ENCODE data around the gene USP17L10. TPM values are rescaled to one million over a fixed set of nuclear protein-coding genes. Genes with fewer than 3 reads are reported as not detected.
A peak's percentile ranks its signal among the peaks of the same experiment; 100 is the strongest.
"Not testable (repeated sequence)": the region's sequence is repeated elsewhere in the genome, so short reads cannot be mapped to it uniquely, and the experiment has no call there.

USP17L10 gene, protein sequence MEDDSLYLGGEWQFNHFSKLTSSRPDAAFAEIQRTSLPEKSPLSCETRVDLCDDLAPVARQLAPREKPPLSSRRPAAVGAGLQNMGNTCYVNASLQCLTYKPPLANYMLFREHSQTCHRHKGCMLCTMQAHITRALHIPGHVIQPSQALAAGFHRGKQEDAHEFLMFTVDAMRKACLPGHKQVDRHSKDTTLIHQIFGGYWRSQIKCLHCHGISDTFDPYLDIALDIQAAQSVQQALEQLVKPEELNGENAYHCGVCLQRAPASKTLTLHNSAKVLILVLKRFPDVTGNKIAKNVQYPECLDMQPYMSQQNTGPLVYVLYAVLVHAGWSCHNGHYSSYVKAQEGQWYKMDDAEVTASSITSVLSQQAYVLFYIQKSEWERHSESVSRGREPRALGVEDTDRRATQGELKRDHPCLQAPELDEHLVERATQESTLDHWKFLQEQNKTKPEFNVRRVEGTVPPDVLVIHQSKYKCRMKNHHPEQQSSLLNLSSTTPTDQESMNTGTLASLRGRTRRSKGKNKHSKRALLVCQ
- not detected in 2 replicates for total RNA-seq (2014; rRNA removed; shearing (Covaris generic))
- polyA plus RNA-seq (2015; cell fraction: cytosol; rRNA removed) = not detected in 2 replicates
- not detected in 2 replicates for polyA plus RNA-seq (2015; cell fraction: nucleus; rRNA removed)

DNA sequence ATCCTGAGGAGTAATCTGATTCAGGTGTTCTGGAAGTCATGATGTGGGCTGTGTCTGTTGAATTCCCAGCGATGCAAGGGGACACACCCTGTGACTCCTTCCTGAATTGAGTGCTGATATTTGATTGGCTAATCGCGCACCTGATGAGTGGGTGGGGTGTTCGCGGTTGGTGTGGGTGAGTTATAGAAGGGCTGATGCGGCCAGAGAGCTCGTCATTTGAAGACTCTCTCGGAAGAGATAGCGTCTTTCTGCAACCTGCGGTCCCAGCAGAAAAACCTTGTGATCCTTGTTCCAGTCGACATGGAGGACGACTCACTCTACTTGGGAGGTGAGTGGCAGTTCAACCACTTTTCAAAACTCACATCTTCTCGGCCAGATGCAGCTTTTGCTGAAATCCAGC is at the start of gene USP17L10:
USP17L10 (plus strand) TSS at position 301 of the 400 bp plus-strand sequence; CDS start at position 301, 0 bp downstream.
- not testable (repeated sequence) for DNase-seq (ENCODE audit: low read depth)

DNA sequence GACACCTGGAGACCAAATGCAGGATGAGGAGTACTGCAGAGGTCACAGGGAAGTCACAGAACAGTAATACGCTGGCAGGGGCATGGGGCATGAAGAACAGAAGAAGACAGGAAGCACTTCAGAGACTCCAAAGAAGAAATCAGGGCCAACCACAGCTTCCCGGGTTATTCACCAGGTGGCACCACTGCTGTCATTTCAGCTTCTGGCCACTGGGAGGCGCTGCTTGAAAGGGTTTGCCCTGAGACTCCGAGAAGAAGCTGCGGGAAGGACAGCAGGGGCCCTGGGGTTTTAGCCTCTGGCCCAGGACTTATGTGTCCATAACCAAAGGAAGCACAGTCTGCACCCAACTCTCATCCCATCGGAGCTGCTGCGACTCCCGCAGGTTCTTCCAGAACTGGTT is 44.5 kb upstream of the USP17L10 start:
- peak; percentile 21 for DNase-seq (ENCODE audit: low read depth)

DNA sequence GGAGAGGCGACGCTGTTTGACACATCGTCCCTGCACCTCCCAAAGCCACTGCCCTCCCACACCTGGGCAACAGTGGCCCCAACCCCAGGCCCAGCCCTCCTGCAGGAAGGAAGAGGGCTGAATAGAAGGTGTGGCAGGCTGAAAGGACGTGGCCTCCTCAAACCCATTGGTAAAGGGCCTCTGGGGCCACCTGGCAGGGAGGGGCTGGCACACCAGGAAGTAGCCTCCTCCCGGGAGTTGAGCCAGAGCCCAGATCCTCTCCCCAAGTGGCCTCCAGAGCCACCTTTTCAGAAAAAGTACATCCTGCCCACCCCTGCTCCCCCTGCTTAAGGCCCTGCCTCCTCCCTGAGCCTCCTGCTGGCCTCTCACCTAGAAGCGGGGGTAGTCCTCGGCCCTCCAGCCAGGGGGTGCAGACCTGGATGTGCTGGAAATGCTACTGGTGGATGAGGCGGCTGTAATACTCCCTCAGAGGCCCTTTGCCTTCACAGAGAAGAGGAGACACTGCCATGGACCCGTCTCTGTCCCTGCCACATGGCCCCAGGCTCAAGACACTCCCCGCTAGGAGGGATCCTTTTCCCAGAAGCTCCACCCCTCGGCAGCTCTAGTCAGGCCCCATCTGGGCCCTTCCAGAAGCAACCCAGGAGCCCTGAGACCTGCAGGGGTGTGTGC is 40.5 kb upstream of the USP17L10 start, which contains the start of gene FAM90A26:
FAM90A26 (plus strand) TSS at position 619 of the 669 bp plus-strand sequence. CDS start 2,764 bp downstream, outside the sequence.
- not testable (repeated sequence) for DNase-seq (ENCODE audit: low read depth)

DNA sequence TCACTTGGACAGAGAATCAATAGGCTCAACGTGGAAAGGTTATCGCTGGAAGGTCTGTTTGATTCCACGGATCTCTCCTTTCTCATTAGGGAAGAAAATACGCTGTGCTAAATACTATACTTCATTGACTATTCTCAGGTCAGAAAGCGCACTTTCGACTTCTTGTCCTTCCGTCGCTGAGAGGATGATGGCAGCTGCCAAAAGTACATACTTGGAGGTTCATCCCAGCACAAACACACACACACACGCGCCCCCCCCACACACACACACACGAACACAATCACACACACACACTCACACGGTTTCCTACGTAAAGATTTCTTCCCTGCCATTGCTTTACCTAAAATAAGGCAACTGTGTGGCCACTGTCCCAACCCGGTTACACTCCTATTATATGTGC is 4.2 kb downstream of the USP17L10 start:
- not testable (repeated sequence) for DNase-seq (ENCODE audit: low read depth)

DNA sequence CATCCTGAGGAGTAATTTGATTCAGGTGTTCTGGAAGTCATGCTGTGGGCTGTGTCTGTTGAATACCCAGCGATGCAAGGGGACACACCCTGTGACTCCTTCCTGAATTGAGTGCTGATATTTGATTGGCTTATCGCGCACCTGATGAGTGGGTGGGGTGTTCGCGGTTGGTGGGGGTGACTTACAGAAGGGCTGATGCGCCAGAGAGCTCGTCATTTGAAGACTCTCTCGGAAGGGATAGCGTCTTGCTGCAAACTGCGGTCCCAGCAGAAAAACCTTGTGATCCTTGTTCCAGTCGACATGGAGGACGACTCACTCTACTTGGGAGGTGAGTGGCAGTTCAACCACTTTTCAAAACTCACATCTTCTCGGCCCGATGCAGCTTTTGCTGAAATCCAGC is 4.6 kb downstream of the USP17L10 start, which contains the start of gene USP17L11:
USP17L11 (plus strand) TSS at position 301 of the 400 bp plus-strand sequence; CDS start at position 301, 0 bp downstream.
- not testable (repeated sequence) for DNase-seq (ENCODE audit: low read depth)

DNA sequence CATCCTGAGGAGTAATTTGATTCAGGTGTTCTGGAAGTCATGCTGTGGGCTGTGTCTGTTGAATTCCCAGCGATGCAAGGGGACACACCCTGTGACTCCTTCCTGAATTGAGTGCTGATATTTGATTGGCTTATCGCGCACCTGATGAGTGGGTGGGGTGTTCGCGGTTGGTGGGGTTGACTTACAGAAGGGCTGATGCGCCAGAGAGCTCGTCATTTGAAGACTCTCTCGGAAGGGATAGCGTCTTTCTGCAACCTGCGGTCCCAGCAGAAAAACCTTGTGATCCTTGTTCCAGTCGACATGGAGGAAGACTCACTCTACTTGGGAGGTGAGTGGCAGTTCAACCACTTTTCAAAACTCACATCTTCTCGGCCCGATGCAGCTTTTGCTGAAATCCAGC is 9.4 kb downstream of the USP17L10 start, which contains the start of gene USP17L12:
USP17L12 (plus strand) TSS at position 301 of the 400 bp plus-strand sequence; CDS start at position 301, 0 bp downstream.
- DNase-seq (ENCODE audit: low read depth) = not testable (repeated sequence)

DNA sequence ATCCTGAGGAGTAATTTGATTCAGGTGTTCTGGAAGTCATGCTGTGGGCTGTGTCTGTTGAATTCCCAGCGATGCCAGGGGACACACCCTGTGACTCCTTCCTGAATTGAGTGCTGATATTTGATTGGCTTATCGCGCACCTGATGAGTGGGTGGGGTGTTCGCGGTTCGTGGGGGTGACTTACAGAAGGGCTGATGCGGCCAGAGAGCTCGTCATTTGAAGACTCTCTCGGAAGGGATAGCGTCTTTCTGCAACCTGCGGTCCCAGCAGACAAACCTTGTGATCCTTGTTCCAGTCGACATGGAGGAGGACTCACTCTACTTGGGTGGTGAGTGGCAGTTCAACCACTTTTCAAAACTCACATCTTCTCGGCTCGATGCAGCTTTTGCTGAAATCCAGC is 14.1 kb downstream of the USP17L10 start, which contains the start of gene USP17L13:
USP17L13 (plus strand) TSS at position 301 of the 400 bp plus-strand sequence; CDS start at position 301, 0 bp downstream.
- not testable (repeated sequence) for DNase-seq (ENCODE audit: low read depth)

DNA sequence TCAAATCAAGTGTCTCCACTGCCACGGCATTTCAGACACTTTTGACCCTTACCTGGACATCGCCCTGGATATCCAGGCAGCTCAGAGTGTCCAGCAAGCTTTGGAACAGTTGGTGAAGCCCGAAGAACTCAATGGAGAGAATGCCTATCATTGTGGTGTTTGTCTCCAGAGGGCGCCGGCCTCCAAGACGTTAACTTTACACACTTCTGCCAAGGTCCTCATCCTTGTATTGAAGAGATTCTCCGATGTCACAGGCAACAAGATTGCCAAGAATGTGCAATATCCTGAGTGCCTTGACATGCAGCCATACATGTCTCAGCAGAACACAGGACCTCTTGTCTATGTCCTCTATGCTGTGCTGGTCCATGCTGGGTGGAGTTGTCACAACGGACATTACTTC is 19.8 kb downstream of the USP17L10 start:
- not testable (repeated sequence) for DNase-seq (ENCODE audit: low read depth)

DNA sequence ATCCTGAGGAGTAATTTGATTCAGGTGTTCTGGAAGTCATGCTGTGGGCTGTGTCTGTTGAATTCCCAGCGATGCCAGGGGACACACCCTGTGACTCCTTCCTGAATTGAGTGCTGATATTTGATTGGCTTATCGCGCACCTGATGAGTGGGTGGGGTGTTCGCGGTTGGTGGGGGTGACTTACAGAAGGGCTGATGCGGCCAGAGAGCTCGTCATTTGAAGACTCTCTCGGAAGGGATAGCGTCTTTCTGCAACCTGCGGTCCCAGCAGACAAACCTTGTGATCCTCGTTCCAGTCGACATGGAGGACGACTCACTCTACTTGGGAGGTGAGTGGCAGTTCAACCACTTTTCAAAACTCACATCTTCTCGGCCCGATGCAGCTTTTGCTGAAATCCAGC is 23.6 kb downstream of the USP17L10 start, which contains the start of gene USP17L15:
USP17L15 (plus strand) TSS at position 301 of the 400 bp plus-strand sequence; CDS start at position 301, 0 bp downstream.
- DNase-seq (ENCODE audit: low read depth) = not testable (repeated sequence)

DNA sequence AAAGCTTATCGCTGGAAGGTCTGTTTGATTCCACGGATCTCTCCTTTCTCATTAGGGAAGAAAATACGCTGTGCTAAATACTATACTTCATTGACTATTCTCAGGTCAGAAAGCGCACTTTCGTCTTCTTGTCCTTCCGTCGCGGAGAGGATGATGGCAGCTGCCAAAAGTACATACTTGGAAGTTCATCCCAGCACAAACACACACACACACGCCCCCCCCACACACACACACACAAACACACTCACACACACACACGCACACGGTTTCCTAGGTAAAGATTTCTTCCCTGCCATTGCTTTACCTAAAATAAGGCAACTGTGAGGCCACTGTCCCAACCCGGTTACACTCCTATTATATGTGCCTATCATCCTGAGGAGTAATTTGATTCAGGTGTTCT is 28.0 kb downstream of the USP17L10 start:
- DNase-seq (ENCODE audit: low read depth) = peak; percentile 18

DNA sequence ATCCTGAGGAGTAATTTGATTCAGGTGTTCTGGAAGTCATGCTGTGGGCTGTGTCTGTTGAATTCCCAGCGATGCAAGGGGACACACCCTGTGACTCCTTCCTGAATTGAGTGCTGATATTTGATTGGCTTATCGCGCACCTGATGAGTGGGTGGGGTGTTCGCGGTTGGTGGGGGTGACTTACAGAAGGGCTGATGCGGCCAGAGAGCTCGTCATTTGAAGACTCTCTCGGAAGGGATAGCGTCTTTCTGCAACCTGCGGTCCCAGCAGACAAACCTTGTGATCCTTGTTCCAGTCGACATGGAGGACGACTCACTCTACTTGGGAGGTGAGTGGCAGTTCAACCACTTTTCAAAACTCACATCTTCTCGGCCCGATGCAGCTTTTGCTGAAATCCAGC is 33.1 kb downstream of the USP17L10 start, which contains the start of gene USP17L17:
USP17L17 (plus strand) TSS at position 301 of the 400 bp plus-strand sequence; CDS start at position 301, 0 bp downstream.
- DNase-seq (ENCODE audit: low read depth) = not testable (repeated sequence)

DNA sequence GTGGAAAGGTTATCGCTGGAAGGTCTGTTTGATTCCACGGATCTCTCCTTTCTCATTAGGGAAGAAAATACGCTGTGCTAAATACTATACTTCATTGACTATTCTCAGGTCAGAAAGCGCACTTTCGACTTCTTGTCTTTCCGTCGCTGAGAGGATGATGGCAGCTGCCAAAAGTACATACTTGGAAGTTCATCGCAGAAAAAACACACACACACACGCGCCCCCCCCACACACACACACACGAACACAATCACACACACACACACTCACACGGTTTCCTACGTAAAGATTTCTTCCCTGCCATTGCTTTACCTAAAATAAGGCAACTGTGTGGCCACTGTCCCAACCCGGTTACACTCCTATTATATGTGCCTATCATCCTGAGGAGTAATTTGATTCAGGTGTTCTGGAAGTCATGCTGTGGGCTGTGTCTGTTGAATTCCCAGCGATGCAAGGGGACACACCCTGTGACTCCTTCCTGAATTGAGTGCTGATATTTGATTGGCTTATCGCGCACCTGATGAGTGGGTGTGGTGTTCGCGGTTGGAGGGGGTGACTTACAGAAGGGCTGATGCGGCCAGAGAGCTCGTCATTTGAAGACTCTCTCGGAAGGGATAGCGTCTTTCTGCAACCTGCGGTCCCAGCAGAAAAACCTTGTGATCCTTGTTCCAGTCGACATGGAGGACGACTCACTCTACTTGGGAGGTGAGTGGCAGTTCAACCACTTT is 37.7 kb downstream of the USP17L10 start, which contains the start of gene USP17L18:
USP17L18 (plus strand) TSS at position 678 of the 728 bp plus-strand sequence; CDS start at position 678, 0 bp downstream.
- DNase-seq (ENCODE audit: low read depth) = peak; percentile 0

DNA sequence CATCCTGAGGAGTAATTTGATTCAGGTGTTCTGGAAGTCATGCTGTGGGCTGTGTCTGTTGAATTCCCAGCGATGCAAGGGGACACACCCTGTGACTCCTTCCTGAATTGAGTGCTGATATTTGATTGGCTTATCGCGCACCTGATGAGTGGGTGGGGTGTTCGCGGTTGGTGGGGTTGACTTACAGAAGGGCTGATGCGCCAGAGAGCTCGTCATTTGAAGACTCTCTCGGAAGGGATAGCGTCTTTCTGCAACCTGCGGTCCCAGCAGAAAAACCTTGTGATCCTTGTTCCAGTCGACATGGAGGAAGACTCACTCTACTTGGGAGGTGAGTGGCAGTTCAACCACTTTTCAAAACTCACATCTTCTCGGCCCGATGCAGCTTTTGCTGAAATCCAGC is 42.6 kb downstream of the USP17L10 start, which contains the start of gene USP17L19:
USP17L19 (plus strand) TSS at position 301 of the 400 bp plus-strand sequence; CDS start at position 301, 0 bp downstream.
- DNase-seq (ENCODE audit: low read depth) = not testable (repeated sequence)

DNA sequence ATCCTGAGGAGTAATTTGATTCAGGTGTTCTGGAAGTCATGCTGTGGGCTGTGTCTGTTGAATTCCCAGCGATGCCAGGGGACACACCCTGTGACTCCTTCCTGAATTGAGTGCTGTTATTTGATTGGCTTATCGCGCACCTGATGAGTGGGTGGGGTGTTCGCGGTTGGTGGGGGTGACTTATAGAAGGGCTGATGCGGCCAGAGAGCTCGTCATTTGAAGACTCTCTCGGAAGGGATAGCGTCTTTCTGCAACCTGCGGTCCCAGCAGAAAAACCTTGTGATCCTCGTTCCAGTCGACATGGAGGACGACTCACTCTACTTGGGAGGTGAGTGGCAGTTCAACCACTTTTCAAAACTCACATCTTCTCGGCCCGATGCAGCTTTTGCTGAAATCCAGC is 47.4 kb downstream of the USP17L10 start, which contains the start of gene USP17L20:
USP17L20 (plus strand) TSS at position 301 of the 400 bp plus-strand sequence; CDS start at position 301, 0 bp downstream.
- not testable (repeated sequence) for DNase-seq (ENCODE audit: low read depth)

Other genes with a start within 250 kb of the USP17L10 start
- not detected in 2 replicates for gene FAM90A26, start 40.2 kb upstream of the USP17L10 start, total RNA-seq (2014; rRNA removed; shearing (Covaris generic))
- not detected in 2 replicates for gene USP17L11, start 4.7 kb downstream of the USP17L10 start, total RNA-seq (2014; rRNA removed; shearing (Covaris generic))
- not detected in 2 replicates for gene USP17L12, start 9.5 kb downstream of the USP17L10 start, total RNA-seq (2014; rRNA removed; shearing (Covaris generic))
- not detected in 2 replicates for gene USP17L13, start 14.2 kb downstream of the USP17L10 start, total RNA-seq (2014; rRNA removed; shearing (Covaris generic))
- gene USP17L15, start 23.7 kb downstream of the USP17L10 start, total RNA-seq (2014; rRNA removed; shearing (Covaris generic)) = not detected in 2 replicates
- not detected in 2 replicates for gene USP17L17, start 33.2 kb downstream of the USP17L10 start, total RNA-seq (2014; rRNA removed; shearing (Covaris generic))
- not detected in 2 replicates for gene USP17L18, start 38.0 kb downstream of the USP17L10 start, total RNA-seq (2014; rRNA removed; shearing (Covaris generic))
- gene USP17L19, start 42.7 kb downstream of the USP17L10 start, total RNA-seq (2014; rRNA removed; shearing (Covaris generic)) = not detected in 2 replicates
- not detected in 2 replicates for gene USP17L20, start 47.5 kb downstream of the USP17L10 start, total RNA-seq (2014; rRNA removed; shearing (Covaris generic))
- not detected in 2 replicates for gene USP17L21, start 52.2 kb downstream of the USP17L10 start, total RNA-seq (2014; rRNA removed; shearing (Covaris generic))
- not detected in 2 replicates for gene USP17L22, start 57.0 kb downstream of the USP17L10 start, total RNA-seq (2014; rRNA removed; shearing (Covaris generic))
- not detected in 2 replicates for gene USP17L24, start 114.5 kb downstream of the USP17L10 start, total RNA-seq (2014; rRNA removed; shearing (Covaris generic))
- not detected in 2 replicates for gene USP17L25, start 119.3 kb downstream of the USP17L10 start, total RNA-seq (2014; rRNA removed; shearing (Covaris generic))
- not detected in 2 replicates for gene USP17L26, start 124.0 kb downstream of the USP17L10 start, total RNA-seq (2014; rRNA removed; shearing (Covaris generic))
- not detected in 2 replicates for gene USP17L5, start 128.7 kb downstream of the USP17L10 start, total RNA-seq (2014; rRNA removed; shearing (Covaris generic))
- gene USP17L27, start 133.5 kb downstream of the USP17L10 start, total RNA-seq (2014; rRNA removed; shearing (Covaris generic)) = not detected in 2 replicates
- gene USP17L28, start 138.2 kb downstream of the USP17L10 start, total RNA-seq (2014; rRNA removed; shearing (Covaris generic)) = not detected in 2 replicates
- gene USP17L29, start 143.0 kb downstream of the USP17L10 start, total RNA-seq (2014; rRNA removed; shearing (Covaris generic)) = not detected in 2 replicates
- not detected in 2 replicates for gene USP17L30, start 152.5 kb downstream of the USP17L10 start, total RNA-seq (2014; rRNA removed; shearing (Covaris generic))
- gene DEFB131A, start 233.8 kb downstream of the USP17L10 start, total RNA-seq (2014; rRNA removed; shearing (Covaris generic)) = not detected in 2 replicates